Medulla oblongata (tissue), 1 donor: ENCODE results near the gene SALL2.
A peak's percentile ranks its signal among the peaks of the same experiment; 100 is the strongest.
"Not testable (repeated sequence)": the region's sequence is repeated elsewhere in the genome, so short reads cannot be mapped to it uniquely, and the experiment has no call there.

Experiments used
- DNase-seq: peaks from one replicate; pipeline ENCODE4 v3.0.0-alpha.2; 2015; ENCODE audit errors: extremely low spot score

Gene SALL2

GRCh38 chr14:21525962-21526671 lies at the start of gene SALL2:
TSS of gene SALL2 (minus strand) at chr14:21526346. CDS start at chr14:21526127, 219 bp downstream.
- peak; percentile 87 for DNase-seq

- DNase-seq, result no peak
Observed at GRCh38 chr14:21575661-21576060, 49.5 kb upstream of the SALL2 start.

GRCh38 chr14:21572604-21573003 lies 46.5 kb upstream of the SALL2 start:
- no peak for DNase-seq

GRCh38 chr14:21558703-21559170 lies 32.6 kb upstream of the SALL2 start:
- no peak for DNase-seq

- DNase-seq, result peak; percentile 97
Observed at GRCh38 chr14:21557084-21557901, 31.1 kb upstream of the SALL2 start.

GRCh38 chr14:21556378-21557083 lies 30.4 kb upstream of the SALL2 start:
- DNase-seq, result no peak

- no peak for DNase-seq
Observed at GRCh38 chr14:21553266-21553665, 27.1 kb upstream of the SALL2 start.

GRCh38 chr14:21544588-21544987 lies 18.4 kb upstream of the SALL2 start:
- DNase-seq, result not testable (repeated sequence)

GRCh38 chr14:21543963-21544362 lies 17.8 kb upstream of the SALL2 start:
- no peak for DNase-seq

GRCh38 chr14:21543521-21543960 lies 17.4 kb upstream of the SALL2 start:
- no peak for DNase-seq

GRCh38 chr14:21541413-21542074 lies 15.4 kb upstream of the SALL2 start:
- DNase-seq, result no peak

- peak; percentile 46 for DNase-seq
Observed at GRCh38 chr14:21539189-21539940, 13.2 kb upstream of the SALL2 start.

GRCh38 chr14:21537090-21537424 lies 10.9 kb upstream of the SALL2 start:
- no peak for DNase-seq

- DNase-seq, result peak; percentile 30
Observed at GRCh38 chr14:21536418-21537089, 10.4 kb upstream of the SALL2 start.

- DNase-seq, result no peak
Observed at GRCh38 chr14:21535545-21536417, 9.6 kb upstream of the SALL2 start.

- no peak for DNase-seq
Observed at GRCh38 chr14:21534576-21534975, 8.4 kb upstream of the SALL2 start.

- DNase-seq, result no peak
Observed at GRCh38 chr14:21533294-21533693, 7.1 kb upstream of the SALL2 start.

GRCh38 chr14:21529515-21529914 lies 3.4 kb upstream of the SALL2 start:
- DNase-seq, result no peak
